Sigmoid colon (tissue), 7 donors: Measurements from ENCODE around the gene ESRRB. TPM values are rescaled to one million over a fixed set of nuclear protein-coding genes. Genes with fewer than 3 reads are reported as not detected.

Source experiments
- DNase-seq: peaks from one replicate; pipeline ENCODE4 v3.0.0-alpha.2; 2019
- H3K27ac ChIP-seq, 4 donors: fragments of 200-600 bp; sonication (generic); one replicate each; pipeline ENCODE4 v1.5.1; 2016 to 2019; ENCODE audit warnings: mild to moderate bottlenecking in 1 of 4
- H3K27me3 ChIP-seq, 3 donors: fragments of 200-600 bp; sonication (generic); one replicate each; pipeline ENCODE4 v1.5.1; 2019; ENCODE audit warnings: mild to moderate bottlenecking in 1 of 3
- H3K36me3 ChIP-seq, 4 donors: fragments of 200-600 bp; sonication (generic); one replicate each; pipeline ENCODE4 v1.5.1; 2016 to 2019
- H3K4me1 ChIP-seq, 4 donors: fragments of 200-600 bp; sonication (generic); one replicate each; pipeline ENCODE4 v1.5.1; 2017 to 2019
- H3K4me3 ChIP-seq, 4 donors: fragments of 200-600 bp; sonication (generic); one replicate each; pipeline ENCODE4 v1.5.1; 2017 to 2019; ENCODE audit warnings: mild to moderate bottlenecking in 2 of 4, moderate library complexity in 1 of 4
- H3K9me3 ChIP-seq, 4 donors: fragments of 200-600 bp in 3 of 4; sonication (generic) in 3 of 4; one replicate each; pipeline versions ENCODE4 v1.5.1 to v1.6.1; 2013 to 2019
- CTCF ChIP-seq, 4 experiments: fragments of 450-650 bp in 3 of 4; fragments of 200-600 bp in 1 of 4; IDR thresholded peaks; one replicate each; pipeline ENCODE4 v1.5.1; 2016 to 2019; ENCODE audit warnings: antibody characterized with exemption in 4 of 4, mild to moderate bottlenecking in 3 of 4, moderate library complexity in 2 of 4
- EP300 ChIP-seq, 4 donors: sonication (generic); formaldehyde crosslinking; IDR thresholded peaks; one replicate each; pipeline ENCODE4 v1.6.1; 2017; ENCODE audit warnings: antibody characterized with exemption in 4 of 4
- POLR2A ChIP-seq, 2 donors: fragments of 450-650 bp; IDR thresholded peaks; one replicate each; pipeline ENCODE4 v1.6.1; 2016; ENCODE audit warnings: antibody characterized with exemption in 2 of 2, mild to moderate bottlenecking in 2 of 2, moderate library complexity in 2 of 2
- POLR2AphosphoS5 ChIP-seq, 4 donors: sonication (generic); formaldehyde crosslinking; IDR thresholded peaks; one replicate each; pipeline ENCODE4 v1.6.1; 2017; ENCODE audit warnings: antibody characterized with exemption in 4 of 4
- WGBS, 2 donors: extraction: QIAGEN DNeasy Blood & Tissue Kit; methylation state at CpG; one replicate each; pipeline ENCODE4 v1.1.7; 2013; 5-methylcytosine and 5-hydroxymethylcytosine counted together
- intact Hi-C: fragments of 100-400 bp; cut with DNase I; formaldehyde crosslinking; loops from one replicate; pipeline ENCODE4 v1.15.1; 2023
- polyA plus RNA-seq, 3 donors: library from polyadenylated mRNA; stranded (reverse); fragments of 200-250 nt; gene quantifications; one replicate each; pipeline ENCODE4 v1.2.3, GENCODE V29; 2013
- total RNA-seq, 4 donors: library from RNA; depleted of rRNA; stranded (reverse); fragments of >200 nt; gene quantifications; one replicate each; pipeline ENCODE4 v1.1.0, GENCODE V29; 2016
- donor health status: healthy with polysubstance abuse.
- donor health status: Bipolar disorder and iron deficiency.
- donor health status: healthy.

The ESRRB gene
- total and polyA plus RNA-seq, 7 donors, result under 0.01 to 0.04 TPM; not detected in 5

GRCh38 chr14:76464856-76465255 is 88.9 kb downstream of the ESRRB start:
- H3K9me3 ChIP-seq, result no peaks in the 10 kb centered on the region
- intact Hi-C loops, result no loop called here
- no peak for TF ChIP-seq POLR2AphosphoS5 (IDR thresholded peaks at IDR 0.05)
- no peak for TF ChIP-seq CTCF (IDR thresholded peaks at IDR 0.05)
- TF ChIP-seq EP300 (IDR thresholded peaks at IDR 0.05), result no peak
- no peak for TF ChIP-seq POLR2A (IDR thresholded peaks at IDR 0.05)
- DNase-seq, result no peak
- no peak overlapping the region for H3K27ac ChIP-seq
- 82 to 88% methylated on average over 4 of the region's 4 CpGs for WGBS, 2 donors
- no peaks in the 10 kb centered on the region for H3K36me3 ChIP-seq
- no peaks in the 10 kb centered on the region for H3K27me3 ChIP-seq
- H3K4me1 ChIP-seq, result no peaks in the 10 kb centered on the region
- no peak overlapping the region for H3K4me3 ChIP-seq

- H3K4me1 ChIP-seq, result no peaks in the 10 kb centered on the region
- no peaks in the 10 kb centered on the region for H3K27me3 ChIP-seq
- 54 to 69% methylated on average over 9 of the region's 9 CpGs for WGBS, 2 donors
- no peak for DNase-seq
- no peaks in the 10 kb centered on the region for H3K9me3 ChIP-seq
- no peaks in the 10 kb centered on the region for H3K36me3 ChIP-seq
- no peak overlapping the region for H3K27ac ChIP-seq
- intact Hi-C loops, result no loop called here
- no peak for TF ChIP-seq EP300 (IDR thresholded peaks at IDR 0.05)
- no peak for TF ChIP-seq POLR2A (IDR thresholded peaks at IDR 0.05)
- TF ChIP-seq CTCF (IDR thresholded peaks at IDR 0.05), result no peak
- no peak for TF ChIP-seq POLR2AphosphoS5 (IDR thresholded peaks at IDR 0.05)
- H3K4me3 ChIP-seq, result no peak overlapping the region
Measured at GRCh38 chr14:76465664-76466063, 89.7 kb downstream of the ESRRB start.

GRCh38 chr14:76467711-76468155 is 91.8 kb downstream of the ESRRB start:
- intact Hi-C loops, result no loop called here
- 82 to 83% methylated on average over 8 of the region's 8 CpGs for WGBS, 2 donors
- Histone ChIP-seq H3K27me3 (no peaks in the 10 kb centered on the region), H3K36me3 (no peaks in the 10 kb centered on the region), H3K4me3 (no peak overlapping the region), H3K4me1 (no peaks in the 10 kb centered on the region), H3K27ac (no peak overlapping the region), H3K9me3 (no peaks in the 10 kb centered on the region)
- DNase-seq, result no peak
- TF ChIP-seq CTCF (IDR thresholded peaks at IDR 0.05) (no peak), EP300 (IDR thresholded peaks at IDR 0.05) (no peak), POLR2A (IDR thresholded peaks at IDR 0.05) (no peak), POLR2AphosphoS5 (IDR thresholded peaks at IDR 0.05) (no peak)

GRCh38 chr14:76472199-76472723 is 96.3 kb downstream of the ESRRB start:
- Histone ChIP-seq H3K9me3 (no peaks in the 10 kb centered on the region), H3K36me3 (no peaks in the 10 kb centered on the region), H3K4me1 (peaks cover 0 to 12% (median 9%) of the 10 kb centered on the region in 4 donors), H3K4me3 (no peak overlapping the region), H3K27ac (no peak overlapping the region), H3K27me3 (no peaks in the 10 kb centered on the region)
- no peak for TF ChIP-seq POLR2AphosphoS5 (IDR thresholded peaks at IDR 0.05)
- no peak for TF ChIP-seq CTCF (IDR thresholded peaks at IDR 0.05)
- TF ChIP-seq EP300 (IDR thresholded peaks at IDR 0.05), result no peak
- TF ChIP-seq POLR2A (IDR thresholded peaks at IDR 0.05), result no peak
- no peak for DNase-seq
- 87 to 93% methylated on average over 5 of the region's 5 CpGs for WGBS, 2 donors
- intact Hi-C loops, result loop anchor here (5.0 kb wide), 1 partner anchor 175 kb away; no protein-coding TSS in a partner anchor
